A172 (cell line): ENCODE results near the gene PDPK1. TPM values are rescaled to one million over a fixed set of nuclear protein-coding genes. Genes with fewer than 3 reads are reported as not detected.

Experiments used
- DNase-seq: peaks from one replicate; pipeline ENCODE4 v3.0.0-alpha.2; 2015; ENCODE audit warnings: low spot score
- total RNA-seq: library from RNA; depleted of rRNA; stranded (reverse); fragments of >200 nt; shearing (Covaris generic); gene quantifications from 2 replicates; pipeline ENCODE4 v1.2.3, GENCODE V29; 2014; rRNA removed

The PDPK1 gene
- total RNA-seq, result 15.1 and 21.1 TPM in 2 replicates

GRCh38 chr16:2537451-2538379, at the start of gene PDPK1:
Gene PDPK1, plus strand, starts transcription at chr16:2538021. Its CDS starts 92 bp downstream, at chr16:2538113.
- peak; percentile 84 for DNase-seq

- no peak for DNase-seq
Observed at GRCh38 chr16:2489581-2489980, 48.2 kb upstream of the PDPK1 start.

- no peak for DNase-seq
Observed at GRCh38 chr16:2490190-2491105, 47.4 kb upstream of the PDPK1 start.

- no peak for DNase-seq
Observed at GRCh38 chr16:2492292-2492691, 45.5 kb upstream of the PDPK1 start.

- no peak for DNase-seq
Observed at GRCh38 chr16:2493605-2494004, 44.2 kb upstream of the PDPK1 start.

- no peak for DNase-seq
Observed at GRCh38 chr16:2494616-2495015, 43.2 kb upstream of the PDPK1 start.

- DNase-seq, result no peak
Observed at GRCh38 chr16:2495041-2495440, 42.8 kb upstream of the PDPK1 start.

GRCh38 chr16:2496223-2497115, 41.4 kb upstream of the PDPK1 start:
- DNase-seq, result no peak

GRCh38 chr16:2497116-2497630, 40.6 kb upstream of the PDPK1 start:
- DNase-seq, result no peak

GRCh38 chr16:2497695-2498484, 39.9 kb upstream of the PDPK1 start:
- no peak for DNase-seq

- no peak for DNase-seq
Observed at GRCh38 chr16:2498531-2499253, 39.1 kb upstream of the PDPK1 start.

GRCh38 chr16:2499454-2499853, 38.4 kb upstream of the PDPK1 start:
- DNase-seq, result no peak

- DNase-seq, result no peak
Observed at GRCh38 chr16:2499890-2500429, 37.9 kb upstream of the PDPK1 start.

GRCh38 chr16:2500430-2500917, 37.3 kb upstream of the PDPK1 start:
- no peak for DNase-seq

- DNase-seq, result peak; percentile 75
Observed at GRCh38 chr16:2500918-2501750, 36.7 kb upstream of the PDPK1 start.

GRCh38 chr16:2501946-2502895, 35.6 kb upstream of the PDPK1 start:
- DNase-seq, result no peak

GRCh38 chr16:2505695-2506094, 32.1 kb upstream of the PDPK1 start:
- DNase-seq, result no peak
